Thymus (tissue), 11 donors: ENCODE results near the gene MKI67. TPM values are rescaled to one million over a fixed set of nuclear protein-coding genes. Genes with fewer than 3 reads are reported as not detected.
"Not testable (repeated sequence)": the region's sequence is repeated elsewhere in the genome, so short reads cannot be mapped to it uniquely, and the experiment has no call there.

Experiments used
- DNase-seq, 9 donors: peaks; one replicate each; pipeline ENCODE4 v3.0.0-alpha.2; 2013; ENCODE audit warnings: low spot score in 9 of 9, low read depth in 6 of 9, missing footprints in 1 of 9
- H3K27ac ChIP-seq, 2 donors: one replicate each; pipeline ENCODE4 v1.5.1; 2013; ENCODE audit warnings: control low read depth in 1 of 2, low read depth in 1 of 2, low read length in 1 of 2, mild to moderate bottlenecking in 1 of 2, moderate library complexity in 1 of 2
- H3K27me3 ChIP-seq, 2 donors: one replicate each; pipeline ENCODE4 v1.5.1; 2013; ENCODE audit warnings: low read length in 1 of 2; ENCODE audit not compliant: control insufficient read depth in 2 of 2, insufficient read depth in 1 of 2
- H3K36me3 ChIP-seq, 2 donors: one replicate each; pipeline ENCODE4 v1.5.1; 2013; ENCODE audit warnings: low read length in 1 of 2, mild to moderate bottlenecking in 1 of 2, moderate library complexity in 1 of 2; ENCODE audit not compliant: control insufficient read depth in 2 of 2, insufficient read depth in 2 of 2
- H3K4me1 ChIP-seq, 2 donors: one replicate each; pipeline ENCODE4 v1.5.1; 2013; ENCODE audit warnings: low read length in 2 of 2; ENCODE audit not compliant: control insufficient read depth in 2 of 2, insufficient read depth in 2 of 2
- H3K4me3 ChIP-seq, 2 donors: one replicate each; pipeline ENCODE4 v1.5.1; 2013; ENCODE audit warnings: low read length in 2 of 2, control low read depth in 1 of 2, mild to moderate bottlenecking in 1 of 2
- H3K9me3 ChIP-seq, 2 donors: one replicate each; pipeline ENCODE4 v1.5.1; 2013; ENCODE audit warnings: low read length in 1 of 2, mild to moderate bottlenecking in 1 of 2; ENCODE audit not compliant: control insufficient read depth in 2 of 2, insufficient read depth in 1 of 2
- WGBS: extraction: QIAGEN DNeasy Blood & Tissue Kit; methylation state at CpG from one replicate; pipeline ENCODE4 v1.1.7; 2013; 5-methylcytosine and 5-hydroxymethylcytosine counted together
- polyA plus RNA-seq: library from polyadenylated mRNA; stranded (reverse); fragments of 200-250 nt; gene quantifications from one replicate; pipeline ENCODE4 v1.2.3, GENCODE V29; 2013
- total RNA-seq: library from RNA; stranded (reverse); fragments of 120-200 nt; gene quantifications from one replicate; pipeline ENCODE4 v1.2.4, GENCODE V29; 2013
- donor health status: healthy.

The MKI67 gene
- total and polyA plus RNA-seq, 2 donors: 3.9 to 41.5 TPM

GRCh38 chr10:128095753-128096469 lies 30.3 kb downstream of the MKI67 start:
- H3K27me3 ChIP-seq: no peaks in the 10 kb centered on the region
- peaks cover 6 to 11% of the 10 kb centered on the region in 2 donors for H3K4me1 ChIP-seq
- DNase-seq: no peak
- H3K4me3 ChIP-seq: no peak overlapping the region
- no peaks in the 10 kb centered on the region for H3K9me3 ChIP-seq
- H3K27ac ChIP-seq: peak overlapping the region in 1 of 2 donors; percentile 75
- H3K36me3 ChIP-seq: peaks cover 35 to 54% of the 10 kb centered on the region in 2 donors
- WGBS: 59% methylated on average over 11 of the region's 11 CpGs

GRCh38 chr10:128095027-128095752 lies 31.0 kb downstream of the MKI67 start:
- H3K27ac ChIP-seq: peak overlapping the region in 1 of 2 donors; percentile 79
- H3K9me3 ChIP-seq: no peaks in the 10 kb centered on the region
- peaks cover 6 to 11% of the 10 kb centered on the region in 2 donors for H3K4me1 ChIP-seq
- H3K4me3 ChIP-seq: no peak overlapping the region
- DNase-seq: peak in 2 of 9 donors; percentile 21 to 25
- no peaks in the 10 kb centered on the region for H3K27me3 ChIP-seq
- 77% methylated on average over 11 of the region's 11 CpGs for WGBS
- peaks cover 34 to 48% of the 10 kb centered on the region in 2 donors for H3K36me3 ChIP-seq

- not testable (repeated sequence) for H3K27me3 ChIP-seq, H3K4me3 ChIP-seq, DNase-seq, H3K9me3 ChIP-seq, H3K27ac ChIP-seq
- Histone ChIP-seq H3K36me3 (peaks cover 29 to 42% of the 10 kb centered on the region in 2 donors), H3K4me1 (peaks cover 6 to 11% of the 10 kb centered on the region in 2 donors)
- 99% methylated on average over 4 of the region's 4 CpGs for WGBS
These were observed 31.6 kb downstream of the MKI67 start for GRCh38 chr10:128094596-128094995.

- WGBS: over 99% methylated on average over 3 of the region's 3 CpGs
- Histone ChIP-seq H3K36me3 (peaks cover 12 to 21% of the 10 kb centered on the region in 2 donors), H3K9me3 (no peaks in the 10 kb centered on the region), H3K4me1 (peaks cover 6 to 16% of the 10 kb centered on the region in 2 donors), H3K4me3 (no peak overlapping the region), H3K27me3 (no peaks in the 10 kb centered on the region), H3K27ac (no peak overlapping the region)
- no peak for DNase-seq
These were observed 33.8 kb downstream of the MKI67 start for GRCh38 chr10:128092454-128092853.

- no peaks in the 10 kb centered on the region for H3K27me3 ChIP-seq
- no peak for DNase-seq
- WGBS: 96% methylated on average over 17 of the region's 17 CpGs
These were observed 34.5 kb downstream of the MKI67 start for GRCh38 chr10:128091636-128092210.

GRCh38 chr10:128087884-128088709 lies 38.1 kb downstream of the MKI67 start:
- 60% methylated on average over 12 of the region's 12 CpGs for WGBS
- Histone ChIP-seq H3K36me3 (peaks cover 4 to 5% of the 10 kb centered on the region in 2 donors), H3K27me3 (no peaks in the 10 kb centered on the region), H3K9me3 (no peaks in the 10 kb centered on the region), H3K27ac (no peak overlapping the region), H3K4me3 (no peak overlapping the region), H3K4me1 (peaks cover 0 to 5% of the 10 kb centered on the region in 2 donors)
- no peak for DNase-seq

More at GRCh38 chr10:128091636-128092210, 34.5 kb downstream of the MKI67 start:
- H3K36me3 ChIP-seq: peaks cover 5 to 14% of the 10 kb centered on the region in 2 donors
- no peak overlapping the region for H3K4me3 ChIP-seq
- H3K4me1 ChIP-seq: peaks cover 6 to 14% of the 10 kb centered on the region in 2 donors
- no peaks in the 10 kb centered on the region for H3K9me3 ChIP-seq
- no peak overlapping the region for H3K27ac ChIP-seq

- no peak overlapping the region for H3K4me3 ChIP-seq
- H3K27me3 ChIP-seq: no peaks in the 10 kb centered on the region
- no peak overlapping the region for H3K27ac ChIP-seq
- peaks cover 4 to 5% of the 10 kb centered on the region in 2 donors for H3K36me3 ChIP-seq
- no peak for DNase-seq
- WGBS: 89% methylated on average over 7 of the region's 7 CpGs
- H3K4me1 ChIP-seq: peaks cover 0 to 5% of the 10 kb centered on the region in 2 donors
- no peaks in the 10 kb centered on the region for H3K9me3 ChIP-seq
These were observed 38.9 kb downstream of the MKI67 start for GRCh38 chr10:128087146-128087883.
